Left ventricle myocardium inferior (tissue), 1 donor: Measurements from ENCODE around the gene PLGLB2. TPM values are rescaled to one million over a fixed set of nuclear protein-coding genes. Genes with fewer than 3 reads are reported as not detected.

ENCODE experiments used
- total RNA-seq: library from RNA; stranded (reverse); fragmentation: NEBNext Ultra II Directional; extraction: Animal tissue kit (Norgen Biotek cat#: 25700); gene quantifications from one replicate; pipeline ENCODE4 v1.2.1, GENCODE V29; 2021
- donor health status: DM: no; HTN: yes; CAD: no; lungs with severe emphysema.

PLGLB2 gene
- total RNA-seq, 1 donor from 2014 or later: 1.3 TPM

Other genes with a start within 250 kb of the PLGLB2 start
- gene RGPD2, start 77.7 kb downstream of the PLGLB2 start, total RNA-seq: 0.16 TPM